SK-N-SH treated with all-trans-retinoic acid at 6 μM for 48 hours (cell line): ENCODE data around the gene SLC39A3.
"Not testable (repeated sequence)": the region's sequence is repeated elsewhere in the genome, so short reads cannot be mapped to it uniquely, and the experiment has no call there.

ENCODE experiments used
- ATAC-seq: fragments of 200-7000 bp; cut with Tn5 transposase; 3 replicates; pipeline ENCODE4 v1.9.1; 2020; ENCODE audit warnings: mild to moderate bottlenecking, moderate library complexity
- ARNTL ChIP-seq: fragments of 450-650 bp; formaldehyde crosslinking; IDR thresholded peaks from 2 replicates; pipeline ENCODE4 v1.5.0; 2020; ENCODE audit warnings: low read depth, mild to moderate bottlenecking, moderate library complexity, borderline replicate concordance
- BACH2 ChIP-seq: fragments of 250-450 bp; sonication (Bioruptor Pico); IDR thresholded peaks from 2 replicates; pipeline ENCODE4 v1.9.0; 2021; ENCODE audit warnings: mild to moderate bottlenecking, borderline replicate concordance
- CREB5 ChIP-seq: fragments of 250-450 bp; sonication (Bioruptor Pico); IDR thresholded peaks from 2 replicates; pipeline ENCODE4 v1.5.1; 2020; ENCODE audit warnings: low read depth, mild to moderate bottlenecking, moderate library complexity
- CSDC2 ChIP-seq: fragments of 250-450 bp; sonication (Bioruptor Pico); IDR thresholded peaks from 2 replicates; pipeline ENCODE4 v1.5.0; 2020; ENCODE audit warnings: mild to moderate bottlenecking, moderate library complexity
- CSRNP3 ChIP-seq: fragments of 250-450 bp; sonication (Bioruptor Pico); IDR thresholded peaks from 2 replicates; pipeline ENCODE4 v1.5.1; 2021; ENCODE audit warnings: mild to moderate bottlenecking, moderate library complexity
- ESRRG ChIP-seq: fragments of 250-450 bp; sonication (Bioruptor Pico); IDR thresholded peaks from 2 replicates; pipeline ENCODE4 v1.6.1; 2021; ENCODE audit warnings: mild to moderate bottlenecking
- GLIS3 ChIP-seq: fragments of 250-450 bp; sonication (Bioruptor Pico); IDR thresholded peaks from 2 replicates; pipeline ENCODE4 v1.5.0; 2020; ENCODE audit warnings: mild to moderate bottlenecking, moderate library complexity
- ISL1 ChIP-seq: fragments of 250-450 bp; sonication (Bioruptor Pico); IDR thresholded peaks from 2 replicates; pipeline ENCODE4 v2.1.2; 2022; ENCODE audit warnings: mild to moderate bottlenecking, moderate library complexity
- OSR1 ChIP-seq: fragments of 250-450 bp; sonication (Bioruptor Pico); IDR thresholded peaks from 2 replicates; pipeline ENCODE4 v1.8.0; 2022; ENCODE audit warnings: moderate library complexity, mild to moderate bottlenecking, inconsistent platforms
- PPARA ChIP-seq: fragments of 250-450 bp; sonication (Bioruptor Pico); IDR thresholded peaks from 2 replicates; pipeline ENCODE4 v1.5.0; 2020; ENCODE audit warnings: mild to moderate bottlenecking, borderline replicate concordance
- SNAI2 ChIP-seq: fragments of 250-450 bp; sonication (Bioruptor Pico); IDR thresholded peaks from 2 replicates; pipeline ENCODE4 v1.5.0; 2020; ENCODE audit warnings: mild to moderate bottlenecking, moderate library complexity
- TCF4 ChIP-seq: fragments of 250-450 bp; sonication (Bioruptor Pico); IDR thresholded peaks from 2 replicates; pipeline ENCODE4 v1.8.0; 2021; ENCODE audit warnings: mild to moderate bottlenecking, moderate library complexity, borderline replicate concordance
- TOX ChIP-seq: fragments of 250-450 bp; sonication (Bioruptor Pico); IDR thresholded peaks from 2 replicates; pipeline ENCODE4 v1.8.0; 2021; ENCODE audit warnings: mild to moderate bottlenecking, moderate library complexity, borderline replicate concordance
- ZC3H10 ChIP-seq: fragments of 250-450 bp; sonication (Bioruptor Pico); IDR thresholded peaks from 2 replicates; pipeline ENCODE4 v1.5.1; 2021; ENCODE audit warnings: mild to moderate bottlenecking, moderate library complexity
- ZFP30 ChIP-seq: fragments of 450-650 bp; formaldehyde crosslinking; IDR thresholded peaks from 2 replicates; pipeline ENCODE4 v1.5.0; 2022; ENCODE audit warnings: mild to moderate bottlenecking, moderate library complexity
- ZNF565 ChIP-seq: fragments of 450-650 bp; formaldehyde crosslinking; conservative IDR thresholded peaks from 2 replicates; pipeline ENCODE4 v1.5.0; 2020; ENCODE audit warnings: low read depth, mild to moderate bottlenecking, moderate library complexity
- ZNF70 ChIP-seq: fragments of 450-650 bp; formaldehyde crosslinking; IDR thresholded peaks from 2 replicates; pipeline ENCODE4 v1.5.0; 2020; ENCODE audit warnings: mild to moderate bottlenecking, moderate library complexity
- ZNF8 ChIP-seq: fragments of 450-650 bp; formaldehyde crosslinking; IDR thresholded peaks from 2 replicates; pipeline ENCODE4 v1.5.0; 2020; ENCODE audit warnings: mild to moderate bottlenecking, moderate library complexity
- TF ChIP-seq, protein P1 (sequence below): fragments of 250-450 bp; sonication (Bioruptor Pico); IDR thresholded peaks from 2 replicates; pipeline ENCODE4 v1.8.0; 2020; ENCODE audit warnings: mild to moderate bottlenecking, moderate library complexity, borderline replicate concordance
- TF ChIP-seq, protein P2 (sequence below): fragments of 250-450 bp; sonication (Bioruptor Pico); IDR thresholded peaks from 2 replicates; pipeline ENCODE4 v1.8.0; 2021; ENCODE audit warnings: low read depth, mild to moderate bottlenecking, moderate library complexity, borderline replicate concordance
- TF ChIP-seq, protein P3 (sequence below): fragments of 250-450 bp; sonication (Bioruptor Pico); IDR thresholded peaks from 2 replicates; pipeline ENCODE4 v1.5.0; 2020; ENCODE audit warnings: mild to moderate bottlenecking, moderate library complexity

Gene SLC39A3

DNA sequence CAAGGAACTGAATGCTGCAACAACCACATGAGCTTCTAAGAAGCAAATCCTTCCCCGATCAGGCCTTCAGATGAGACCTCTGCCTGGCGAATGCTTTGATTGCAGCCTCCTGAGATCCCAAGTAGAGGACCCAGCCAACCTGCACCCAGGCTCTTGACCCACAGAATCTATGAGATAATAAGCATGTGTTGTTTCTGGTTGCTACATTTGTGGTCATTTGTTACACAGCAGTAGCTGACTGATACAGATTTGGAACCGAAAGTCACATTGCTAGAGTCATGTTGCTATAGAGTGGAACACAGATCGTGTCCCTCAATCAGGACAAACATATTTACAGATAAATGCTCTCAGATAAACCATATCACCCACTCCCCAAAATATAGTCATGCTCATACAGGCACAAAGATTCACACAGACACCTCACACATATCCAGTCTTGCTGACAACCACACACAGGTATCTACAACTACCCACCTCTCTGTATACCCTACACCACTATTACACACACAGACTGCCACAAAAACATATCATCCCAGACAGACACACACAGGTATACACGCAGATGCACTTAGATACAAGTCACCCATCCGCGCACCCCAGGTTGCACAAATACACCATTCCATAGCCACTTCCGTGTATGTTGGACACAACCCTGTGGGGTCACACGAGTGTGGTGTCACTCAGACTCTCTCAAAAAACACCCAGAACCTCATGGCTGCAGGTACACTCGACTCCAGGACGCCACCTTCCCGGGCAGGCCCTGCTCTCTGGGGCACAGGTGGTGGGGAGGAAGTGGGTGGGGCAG is 24.1 kb downstream of the SLC39A3 start:
- no peak for TF ChIP-seq CSDC2
- TF ChIP-seq ZNF565 (CRISPR knock-in tag), result no peak
- no peak for TF ChIP-seq CSRNP3
- TF ChIP-seq ARNTL (CRISPR knock-in tag), result no peak
- TF ChIP-seq CREB5 (CRISPR knock-in tag), result no peak
- TF ChIP-seq PPARA (CRISPR knock-in tag), result no peak
- no peak for TF ChIP-seq BACH2
- ATAC-seq, result no peak

- TF ChIP-seq ZFP30 (CRISPR knock-in tag), result no peak
- no peak for TF ChIP-seq GLIS3 (CRISPR knock-in tag)
- TF ChIP-seq TCF4 (CRISPR knock-in tag), result no peak
- no peak for TF ChIP-seq ISL1
- TF ChIP-seq ZC3H10 (CRISPR knock-in tag), result no peak
- no peak for TF ChIP-seq OSR1
- TF ChIP-seq ZNF8 (CRISPR knock-in tag), result no peak
- no peak for TF ChIP-seq SNAI2 (CRISPR knock-in tag)
- no peak for ATAC-seq
Observed at GRCh38 chr19:2714531-2715269, 25.1 kb downstream of the SLC39A3 start.

- ATAC-seq, result not testable (repeated sequence)
Observed at GRCh38 chr19:2714102-2714501, 25.7 kb downstream of the SLC39A3 start.

DNA sequence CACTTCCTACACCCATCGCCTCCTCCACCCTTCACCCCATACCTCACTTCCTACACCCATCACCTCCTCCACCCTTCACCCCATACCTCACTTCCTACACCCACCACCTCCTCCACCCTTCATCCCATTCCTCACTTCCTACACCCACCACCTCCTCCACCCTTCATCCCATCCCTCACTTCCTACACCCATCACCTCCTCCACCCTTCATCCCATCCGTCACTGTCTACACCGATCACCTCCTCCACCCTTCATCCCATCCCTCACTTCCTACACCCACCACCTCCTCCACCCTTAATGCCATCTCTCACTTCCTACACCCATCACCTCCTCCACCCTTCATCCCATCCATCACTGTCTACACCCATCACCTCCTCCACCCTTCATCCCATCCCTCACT is 26.6 kb downstream of the SLC39A3 start:
- not testable (repeated sequence) for ATAC-seq

GRCh38 chr19:2711875-2712205 is 28.0 kb downstream of the SLC39A3 start:
- no peak for ATAC-seq
- TF ChIP-seq ESRRG (CRISPR knock-in tag), result no peak
- TF ChIP-seq OSR1, result no peak
- TF ChIP-seq GLIS3 (CRISPR knock-in tag), result no peak
- TF ChIP-seq TCF4 (CRISPR knock-in tag), result no peak
- TF ChIP-seq ARNTL (CRISPR knock-in tag), result no peak
- TF ChIP-seq CSDC2, result no peak
- TF ChIP-seq ZNF70 (CRISPR knock-in tag), result no peak
- no peak for TF ChIP-seq SNAI2 (CRISPR knock-in tag)
- TF ChIP-seq, protein P1, sequence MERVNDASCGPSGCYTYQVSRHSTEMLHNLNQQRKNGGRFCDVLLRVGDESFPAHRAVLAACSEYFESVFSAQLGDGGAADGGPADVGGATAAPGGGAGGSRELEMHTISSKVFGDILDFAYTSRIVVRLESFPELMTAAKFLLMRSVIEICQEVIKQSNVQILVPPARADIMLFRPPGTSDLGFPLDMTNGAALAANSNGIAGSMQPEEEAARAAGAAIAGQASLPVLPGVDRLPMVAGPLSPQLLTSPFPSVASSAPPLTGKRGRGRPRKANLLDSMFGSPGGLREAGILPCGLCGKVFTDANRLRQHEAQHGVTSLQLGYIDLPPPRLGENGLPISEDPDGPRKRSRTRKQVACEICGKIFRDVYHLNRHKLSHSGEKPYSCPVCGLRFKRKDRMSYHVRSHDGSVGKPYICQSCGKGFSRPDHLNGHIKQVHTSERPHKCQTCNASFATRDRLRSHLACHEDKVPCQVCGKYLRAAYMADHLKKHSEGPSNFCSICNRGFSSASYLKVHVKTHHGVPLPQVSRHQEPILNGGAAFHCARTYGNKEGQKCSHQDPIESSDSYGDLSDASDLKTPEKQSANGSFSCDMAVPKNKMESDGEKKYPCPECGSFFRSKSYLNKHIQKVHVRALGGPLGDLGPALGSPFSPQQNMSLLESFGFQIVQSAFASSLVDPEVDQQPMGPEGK, result no peak
- TF ChIP-seq, protein P2, sequence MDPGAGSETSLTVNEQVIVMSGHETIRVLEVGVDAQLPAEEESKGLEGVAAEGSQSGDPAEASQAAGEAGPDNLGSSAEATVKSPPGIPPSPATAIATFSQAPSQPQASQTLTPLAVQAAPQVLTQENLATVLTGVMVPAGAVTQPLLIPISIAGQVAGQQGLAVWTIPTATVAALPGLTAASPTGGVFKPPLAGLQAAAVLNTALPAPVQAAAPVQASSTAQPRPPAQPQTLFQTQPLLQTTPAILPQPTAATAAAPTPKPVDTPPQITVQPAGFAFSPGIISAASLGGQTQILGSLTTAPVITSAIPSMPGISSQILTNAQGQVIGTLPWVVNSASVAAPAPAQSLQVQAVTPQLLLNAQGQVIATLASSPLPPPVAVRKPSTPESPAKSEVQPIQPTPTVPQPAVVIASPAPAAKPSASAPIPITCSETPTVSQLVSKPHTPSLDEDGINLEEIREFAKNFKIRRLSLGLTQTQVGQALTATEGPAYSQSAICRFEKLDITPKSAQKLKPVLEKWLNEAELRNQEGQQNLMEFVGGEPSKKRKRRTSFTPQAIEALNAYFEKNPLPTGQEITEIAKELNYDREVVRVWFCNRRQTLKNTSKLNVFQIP (CRISPR knock-in tag), result no peak
- no peak for TF ChIP-seq ZNF565 (CRISPR knock-in tag)
- TF ChIP-seq PPARA (CRISPR knock-in tag), result no peak
- TF ChIP-seq ZFP30 (CRISPR knock-in tag), result no peak
- no peak for TF ChIP-seq CREB5 (CRISPR knock-in tag)
- TF ChIP-seq ZC3H10 (CRISPR knock-in tag), result no peak
- no peak for TF ChIP-seq TOX (CRISPR knock-in tag)
- TF ChIP-seq, protein P3, sequence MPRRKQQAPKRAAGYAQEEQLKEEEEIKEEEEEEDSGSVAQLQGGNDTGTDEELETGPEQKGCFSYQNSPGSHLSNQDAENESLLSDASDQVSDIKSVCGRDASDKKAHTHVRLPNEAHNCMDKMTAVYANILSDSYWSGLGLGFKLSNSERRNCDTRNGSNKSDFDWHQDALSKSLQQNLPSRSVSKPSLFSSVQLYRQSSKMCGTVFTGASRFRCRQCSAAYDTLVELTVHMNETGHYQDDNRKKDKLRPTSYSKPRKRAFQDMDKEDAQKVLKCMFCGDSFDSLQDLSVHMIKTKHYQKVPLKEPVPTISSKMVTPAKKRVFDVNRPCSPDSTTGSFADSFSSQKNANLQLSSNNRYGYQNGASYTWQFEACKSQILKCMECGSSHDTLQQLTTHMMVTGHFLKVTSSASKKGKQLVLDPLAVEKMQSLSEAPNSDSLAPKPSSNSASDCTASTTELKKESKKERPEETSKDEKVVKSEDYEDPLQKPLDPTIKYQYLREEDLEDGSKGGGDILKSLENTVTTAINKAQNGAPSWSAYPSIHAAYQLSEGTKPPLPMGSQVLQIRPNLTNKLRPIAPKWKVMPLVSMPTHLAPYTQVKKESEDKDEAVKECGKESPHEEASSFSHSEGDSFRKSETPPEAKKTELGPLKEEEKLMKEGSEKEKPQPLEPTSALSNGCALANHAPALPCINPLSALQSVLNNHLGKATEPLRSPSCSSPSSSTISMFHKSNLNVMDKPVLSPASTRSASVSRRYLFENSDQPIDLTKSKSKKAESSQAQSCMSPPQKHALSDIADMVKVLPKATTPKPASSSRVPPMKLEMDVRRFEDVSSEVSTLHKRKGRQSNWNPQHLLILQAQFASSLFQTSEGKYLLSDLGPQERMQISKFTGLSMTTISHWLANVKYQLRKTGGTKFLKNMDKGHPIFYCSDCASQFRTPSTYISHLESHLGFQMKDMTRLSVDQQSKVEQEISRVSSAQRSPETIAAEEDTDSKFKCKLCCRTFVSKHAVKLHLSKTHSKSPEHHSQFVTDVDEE, result no peak
